IPS DF 6.9 (cell line): Measurements from ENCODE around the gene MYO3B.

ENCODE experiments used
- DNase-seq: peaks from one replicate; pipeline ENCODE4 v3.0.0-alpha.2; 2013; ENCODE audit warnings: low read depth, low spot score
- H3K27ac ChIP-seq: one replicate; pipeline ENCODE4 v1.5.1; 2013; ENCODE audit warnings: low read length, control low read depth
- H3K27me3 ChIP-seq: 2 replicates; pipeline ENCODE4 v1.6.1; 2013; ENCODE audit warnings: mild to moderate bottlenecking, low read length; ENCODE audit not compliant: control insufficient read depth, insufficient read depth
- H3K36me3 ChIP-seq: 2 replicates; pipeline ENCODE4 v1.6.1; 2013; ENCODE audit warnings: low read length; ENCODE audit not compliant: control insufficient read depth, insufficient read depth
- H3K4me1 ChIP-seq: 2 replicates; pipeline ENCODE4 v1.6.1; 2013; ENCODE audit warnings: low read length; ENCODE audit not compliant: control insufficient read depth, insufficient read depth
- H3K4me3 ChIP-seq: 2 replicates; pipeline ENCODE4 v1.5.1; 2013; ENCODE audit warnings: mild to moderate bottlenecking, low read length
- H3K9me3 ChIP-seq: 2 replicates; pipeline ENCODE4 v1.6.1; 2013; ENCODE audit warnings: low read length, inconsistent platforms; ENCODE audit not compliant: control insufficient read depth, insufficient read depth
- WGBS: extraction: QIAGEN DNeasy Blood & Tissue Kit; methylation state at CpG from one replicate; pipeline ENCODE4 v1.1.7; 2013; ENCODE audit warnings: mixed read lengths, missing lambda C conversion rate; ENCODE audit not compliant: insufficient read length, insufficient coverage; 5-methylcytosine and 5-hydroxymethylcytosine counted together

The MYO3B gene

GRCh38 chr2:170145675-170146432, 32.1 kb upstream of the MYO3B start:
- no peaks in the 10 kb centered on the region for H3K9me3 ChIP-seq
- no CpG with 5 or more reads among the region's 7 CpGs for WGBS
- no peaks in the 10 kb centered on the region for H3K27me3 ChIP-seq
- no peak overlapping the region for H3K27ac ChIP-seq
- H3K4me1 ChIP-seq, result no peaks in the 10 kb centered on the region
- H3K4me3 ChIP-seq, result no peak overlapping the region; the same call in 1 of the 2 replicates
- H3K36me3 ChIP-seq, result no peaks in the 10 kb centered on the region
- no peak for DNase-seq

- Histone ChIP-seq H3K4me3 (no peak overlapping the region), H3K9me3 (no peaks in the 10 kb centered on the region), H3K27ac (no peak overlapping the region), H3K36me3 (no peaks in the 10 kb centered on the region), H3K4me1 (no peaks in the 10 kb centered on the region), H3K27me3 (no peaks in the 10 kb centered on the region)
- DNase-seq, result no peak
- no CpG with 5 or more reads among the region's 4 CpGs for WGBS
Observed at GRCh38 chr2:170146784-170147183, 31.2 kb upstream of the MYO3B start.

- Histone ChIP-seq H3K36me3 (no peaks in the 10 kb centered on the region), H3K4me1 (no peaks in the 10 kb centered on the region), H3K27me3 (no peaks in the 10 kb centered on the region), H3K4me3 (no peak overlapping the region), H3K27ac (no peak overlapping the region), H3K9me3 (no peaks in the 10 kb centered on the region)
- WGBS, result no CpG with 5 or more reads among the region's 3 CpGs
- no peak for DNase-seq
Observed at GRCh38 chr2:170147576-170147975, 30.4 kb upstream of the MYO3B start.

GRCh38 chr2:170148161-170148560, 29.8 kb upstream of the MYO3B start:
- no peak for DNase-seq
- no peaks in the 10 kb centered on the region for H3K36me3 ChIP-seq
- H3K27ac ChIP-seq, result no peak overlapping the region
- no peaks in the 10 kb centered on the region for H3K4me1 ChIP-seq
- no peaks in the 10 kb centered on the region for H3K27me3 ChIP-seq
- H3K9me3 ChIP-seq, result no peaks in the 10 kb centered on the region
- H3K4me3 ChIP-seq, result no peak overlapping the region

- Histone ChIP-seq H3K4me1 (peaks cover 4% of the 10 kb centered on the region), H3K9me3 (no peaks in the 10 kb centered on the region), H3K27ac (no peak overlapping the region), H3K4me3 (no peak overlapping the region), H3K36me3 (no peaks in the 10 kb centered on the region), H3K27me3 (no peaks in the 10 kb centered on the region; the same call in 1 of the 2 replicates)
- DNase-seq, result no peak
- no CpG with 5 or more reads among the region's 1 CpG for WGBS
Observed at GRCh38 chr2:170152421-170152820, 25.5 kb upstream of the MYO3B start.

GRCh38 chr2:170155022-170155722, 22.8 kb upstream of the MYO3B start:
- Histone ChIP-seq H3K4me3 (no peak overlapping the region), H3K9me3 (no peaks in the 10 kb centered on the region), H3K27me3 (no peaks in the 10 kb centered on the region; the same call in 1 of the 2 replicates), H3K4me1 (peaks cover 4% of the 10 kb centered on the region), H3K27ac (no peak overlapping the region), H3K36me3 (no peaks in the 10 kb centered on the region)
- no CpG with 5 or more reads among the region's 8 CpGs for WGBS
- peak; percentile 52 for DNase-seq

- Histone ChIP-seq H3K4me3 (no peak overlapping the region), H3K36me3 (no peaks in the 10 kb centered on the region), H3K27ac (no peak overlapping the region), H3K4me1 (peaks cover 4% of the 10 kb centered on the region), H3K27me3 (no peaks in the 10 kb centered on the region; the same call in 1 of the 2 replicates), H3K9me3 (no peaks in the 10 kb centered on the region)
- DNase-seq, result no peak
- WGBS, result no CpG with 5 or more reads among the region's 7 CpGs
Observed at GRCh38 chr2:170155723-170156253, 22.2 kb upstream of the MYO3B start.

GRCh38 chr2:170156592-170156991, 21.4 kb upstream of the MYO3B start:
- no peak overlapping the region for H3K4me3 ChIP-seq
- no peak for DNase-seq
- H3K4me1 ChIP-seq, result peaks cover 4% of the 10 kb centered on the region
- no peaks in the 10 kb centered on the region for H3K36me3 ChIP-seq
- H3K27ac ChIP-seq, result no peak overlapping the region
- no CpG with 5 or more reads among the region's 3 CpGs for WGBS
- H3K27me3 ChIP-seq, result no peaks in the 10 kb centered on the region; the same call in 1 of the 2 replicates
- H3K9me3 ChIP-seq, result no peaks in the 10 kb centered on the region

GRCh38 chr2:170157025-170157684, 20.8 kb upstream of the MYO3B start:
- no peak overlapping the region for H3K27ac ChIP-seq
- H3K4me3 ChIP-seq, result no peak overlapping the region
- H3K27me3 ChIP-seq, result no peaks in the 10 kb centered on the region; the same call in 1 of the 2 replicates
- DNase-seq, result no peak
- no peaks in the 10 kb centered on the region for H3K36me3 ChIP-seq
- WGBS, result no CpG with 5 or more reads among the region's 3 CpGs
- H3K9me3 ChIP-seq, result no peaks in the 10 kb centered on the region
- peaks cover 4% of the 10 kb centered on the region for H3K4me1 ChIP-seq

GRCh38 chr2:170159060-170159459, 18.9 kb upstream of the MYO3B start:
- Histone ChIP-seq H3K9me3 (no peaks in the 10 kb centered on the region), H3K27ac (no peak overlapping the region), H3K4me3 (no peak overlapping the region), H3K36me3 (no peaks in the 10 kb centered on the region), H3K4me1 (peaks cover 4% of the 10 kb centered on the region), H3K27me3 (no peaks in the 10 kb centered on the region; the same call in 1 of the 2 replicates)
- no peak for DNase-seq
